ENCODE results near the gene DEPDC5.

The DEPDC5 gene

GRCh38 chr22:31923747-31924146 is 169.9 kb downstream of the DEPDC5 start:
- H3K4me3 ChIP-seq (ENCODE audit: low read depth, low read length), result no peak overlapping the region

GRCh38 chr22:31925056-31925455 is 171.2 kb downstream of the DEPDC5 start:
- H3K4me3 ChIP-seq (ENCODE audit: low read depth, low read length), result no peak overlapping the region
- no peak for TF ChIP-seq CTCF (IDR thresholded peaks at IDR 0.05; ENCODE audit: low read depth, low read length)

More at GRCh38 chr22:31923747-31924146, 169.9 kb downstream of the DEPDC5 start:
- TF ChIP-seq CTCF (IDR thresholded peaks at IDR 0.05; ENCODE audit: low read depth, low read length), result no peak

GRCh38 chr22:31926024-31926423 is 172.2 kb downstream of the DEPDC5 start:
- no peak for TF ChIP-seq CTCF (IDR thresholded peaks at IDR 0.05; ENCODE audit: low read depth, low read length)
- no peak overlapping the region for H3K4me3 ChIP-seq (ENCODE audit: low read depth, low read length)

GRCh38 chr22:31926969-31927368 is 173.2 kb downstream of the DEPDC5 start:
- no peak overlapping the region for H3K4me3 ChIP-seq (ENCODE audit: low read depth, low read length)
- TF ChIP-seq CTCF (IDR thresholded peaks at IDR 0.05; ENCODE audit: low read depth, low read length), result no peak

- no peak overlapping the region for H3K4me3 ChIP-seq (ENCODE audit: low read depth, low read length)
- no peak for TF ChIP-seq CTCF (IDR thresholded peaks at IDR 0.05; ENCODE audit: low read depth, low read length)
Observed at GRCh38 chr22:31927562-31927961, 173.7 kb downstream of the DEPDC5 start.

- H3K4me3 ChIP-seq (ENCODE audit: low read depth, low read length), result no peak overlapping the region
- no peak for TF ChIP-seq CTCF (IDR thresholded peaks at IDR 0.05; ENCODE audit: low read depth, low read length)
Observed at GRCh38 chr22:31929167-31929930, 175.5 kb downstream of the DEPDC5 start.

- TF ChIP-seq CTCF (IDR thresholded peaks at IDR 0.05; ENCODE audit: low read depth, low read length), result no peak
Observed at GRCh38 chr22:31932863-31933262, 179.0 kb downstream of the DEPDC5 start.

More at GRCh38 chr22:31932863-31933262, 179.0 kb downstream of the DEPDC5 start:
- H3K4me3 ChIP-seq (ENCODE audit: low read depth, low read length), result no peak overlapping the region
